Brain microvascular endothelial cell (primary cell): ENCODE results near the gene B4GALT6.

Source experiments
- DNase-seq: peaks from one replicate; pipeline ENCODE4 v3.0.0-alpha.2; 2020
- H3K27ac ChIP-seq: fragments of 250-450 bp; sonication (Bioruptor Pico); 2 replicates; pipeline ENCODE4 v1.5.1; 2020; ENCODE audit warnings: mild to moderate bottlenecking, moderate library complexity
- H3K27me3 ChIP-seq: fragments of 250-450 bp; sonication (Bioruptor Pico); replicated peaks from 2 replicates; pipeline ENCODE4 v1.5.1; 2020; ENCODE audit warnings: mild to moderate bottlenecking
- H3K36me3 ChIP-seq: fragments of 250-450 bp; sonication (Bioruptor Pico); replicated peaks from 2 replicates; pipeline ENCODE4 v1.5.1; 2020; ENCODE audit warnings: mild to moderate bottlenecking
- H3K4me3 ChIP-seq: 2 replicates; pipeline ENCODE4 v1.5.1; 2011; ENCODE audit warnings: low read depth, mild to moderate bottlenecking, control low read depth, low read length, moderate library complexity
- in situ Hi-C: cut with HindIII; loops from 2 replicates; pipeline ENCODE4 v1.10.0; 2017; ENCODE audit warnings: low sequenced_read_pairs, low pct_ligation_motif_present
- TF ChIP-seq, protein P1 (sequence below): IDR thresholded peaks from 2 replicates; pipeline ENCODE4 v1.5.1; 2011; ENCODE audit warnings: low read depth, mild to moderate bottlenecking, moderate library complexity, low read length, control low read depth, inconsistent platforms; ENCODE audit errors: missing control alignments

Gene B4GALT6

GRCh38 chr18:31618801-31619200 lies 65.6 kb downstream of the B4GALT6 start:
- TF ChIP-seq, protein P1, sequence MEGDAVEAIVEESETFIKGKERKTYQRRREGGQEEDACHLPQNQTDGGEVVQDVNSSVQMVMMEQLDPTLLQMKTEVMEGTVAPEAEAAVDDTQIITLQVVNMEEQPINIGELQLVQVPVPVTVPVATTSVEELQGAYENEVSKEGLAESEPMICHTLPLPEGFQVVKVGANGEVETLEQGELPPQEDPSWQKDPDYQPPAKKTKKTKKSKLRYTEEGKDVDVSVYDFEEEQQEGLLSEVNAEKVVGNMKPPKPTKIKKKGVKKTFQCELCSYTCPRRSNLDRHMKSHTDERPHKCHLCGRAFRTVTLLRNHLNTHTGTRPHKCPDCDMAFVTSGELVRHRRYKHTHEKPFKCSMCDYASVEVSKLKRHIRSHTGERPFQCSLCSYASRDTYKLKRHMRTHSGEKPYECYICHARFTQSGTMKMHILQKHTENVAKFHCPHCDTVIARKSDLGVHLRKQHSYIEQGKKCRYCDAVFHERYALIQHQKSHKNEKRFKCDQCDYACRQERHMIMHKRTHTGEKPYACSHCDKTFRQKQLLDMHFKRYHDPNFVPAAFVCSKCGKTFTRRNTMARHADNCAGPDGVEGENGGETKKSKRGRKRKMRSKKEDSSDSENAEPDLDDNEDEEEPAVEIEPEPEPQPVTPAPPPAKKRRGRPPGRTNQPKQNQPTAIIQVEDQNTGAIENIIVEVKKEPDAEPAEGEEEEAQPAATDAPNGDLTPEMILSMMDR, result no peak
- DNase-seq, result no peak
- H3K27me3 ChIP-seq, result no peaks in the 10 kb centered on the region
- no peaks in the 10 kb centered on the region for H3K36me3 ChIP-seq
- no peak overlapping the region for H3K4me3 ChIP-seq
- in situ Hi-C loops, result no loop called here
- H3K27ac ChIP-seq, result no peak overlapping the region

DNA sequence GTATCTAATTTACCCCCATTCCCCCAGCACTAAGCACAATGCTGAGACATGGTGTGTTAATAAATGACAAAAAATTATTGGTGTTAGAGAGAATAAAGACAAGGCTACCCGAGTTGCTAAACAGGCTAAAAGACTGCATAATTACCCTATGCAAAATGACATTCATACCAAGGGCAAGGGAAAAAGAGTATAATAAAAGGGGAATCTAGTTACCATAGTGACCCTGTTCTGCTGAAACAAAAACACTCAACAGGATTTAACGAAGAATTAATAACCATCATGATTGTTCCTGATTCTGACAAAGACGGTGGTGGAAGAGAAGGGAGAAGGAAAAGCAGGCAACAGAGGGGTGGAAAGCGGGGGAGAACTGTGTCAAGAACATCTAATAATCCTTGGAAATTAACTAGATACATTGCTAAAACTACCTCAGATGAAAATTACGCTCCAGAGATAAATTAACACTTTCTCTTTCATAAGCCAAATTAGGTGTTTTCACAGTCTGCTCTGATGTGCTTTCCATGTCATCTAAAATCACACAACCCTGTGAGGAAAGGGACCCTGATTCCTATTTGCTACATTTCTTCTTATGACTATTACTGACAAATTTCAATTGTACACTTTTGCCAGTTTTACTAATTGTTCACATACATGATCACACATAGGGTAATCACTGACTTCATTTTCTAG lies 67.2 kb downstream of the B4GALT6 start:
- Histone ChIP-seq H3K27ac (no peak overlapping the region), H3K27me3 (no peaks in the 10 kb centered on the region), H3K36me3 (no peaks in the 10 kb centered on the region), H3K4me3 (no peak overlapping the region)
- no peak for DNase-seq
- TF ChIP-seq, protein P1, result no peak
- in situ Hi-C loops, result no loop called here

DNA sequence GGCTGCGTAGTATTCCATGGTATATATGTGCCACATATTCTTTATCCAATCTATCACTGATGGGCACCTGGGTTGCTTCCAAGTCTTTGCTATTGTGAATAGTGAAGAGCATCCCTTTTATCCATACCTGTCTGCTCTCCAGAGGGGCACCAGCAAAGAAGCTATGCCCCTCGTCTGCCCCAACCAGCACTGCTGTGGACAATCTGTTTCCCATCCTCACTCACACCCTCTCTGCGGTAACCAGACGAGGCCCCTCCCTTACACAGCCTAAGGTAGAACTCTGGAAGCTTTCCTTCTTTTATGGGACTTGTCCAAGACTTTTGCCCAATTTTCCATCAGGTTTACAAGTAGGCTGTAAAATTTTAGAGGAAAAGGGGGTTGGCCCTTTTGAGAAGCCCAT lies 67.8 kb downstream of the B4GALT6 start:
- TF ChIP-seq, protein P1, result no peak
- DNase-seq, result no peak
- Histone ChIP-seq H3K27me3 (no peaks in the 10 kb centered on the region), H3K27ac (no peak overlapping the region), H3K36me3 (no peaks in the 10 kb centered on the region), H3K4me3 (no peak overlapping the region)
- in situ Hi-C loops, result no loop called here

GRCh38 chr18:31614044-31614443 lies 70.3 kb downstream of the B4GALT6 start:
- in situ Hi-C loops, result no loop called here
- no peak for DNase-seq
- Histone ChIP-seq H3K4me3 (no peak overlapping the region), H3K27me3 (no peaks in the 10 kb centered on the region), H3K36me3 (no peaks in the 10 kb centered on the region), H3K27ac (no peak overlapping the region)
- TF ChIP-seq, protein P1, result no peak

GRCh38 chr18:31612124-31612523 lies 72.3 kb downstream of the B4GALT6 start:
- Histone ChIP-seq H3K36me3 (no peaks in the 10 kb centered on the region), H3K27me3 (no peaks in the 10 kb centered on the region), H3K4me3 (no peak overlapping the region), H3K27ac (no peak overlapping the region)
- no peak for DNase-seq
- TF ChIP-seq, protein P1, result no peak
- in situ Hi-C loops, result no loop called here

- no peaks in the 10 kb centered on the region for H3K27me3 ChIP-seq
- in situ Hi-C loops, result no loop called here
- H3K4me3 ChIP-seq, result no peak overlapping the region
- no peak overlapping the region for H3K27ac ChIP-seq
- H3K36me3 ChIP-seq, result no peaks in the 10 kb centered on the region
- TF ChIP-seq, protein P1, result no peak
- DNase-seq, result no peak
Measured at GRCh38 chr18:31611511-31611910, 72.9 kb downstream of the B4GALT6 start.
